ENCODE data around the gene MPPED2. TPM values are rescaled to one million over a fixed set of nuclear protein-coding genes. Genes with fewer than 3 reads are reported as not detected.

Gene MPPED2
- total RNA-seq, 1 experiment from 2014 or later, result not detected

DNA sequence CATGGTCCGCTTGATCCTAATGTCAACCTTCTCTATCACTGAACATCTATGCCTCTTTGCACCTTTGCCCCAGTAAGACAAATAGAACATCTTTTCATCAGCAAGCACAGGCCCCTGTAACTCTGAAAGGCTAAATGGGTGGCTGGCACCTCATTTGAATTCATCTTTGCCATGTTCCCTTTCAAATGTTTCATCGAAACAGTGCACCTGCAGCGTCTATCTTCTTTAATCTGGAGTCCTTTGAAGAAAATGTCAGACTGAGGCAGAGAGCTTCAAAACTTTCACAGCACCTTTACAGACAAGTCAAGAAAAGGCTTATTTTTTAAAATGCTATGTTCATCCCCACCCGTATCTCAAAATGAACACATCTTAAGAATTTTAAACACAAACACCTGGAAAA lies 3.4 kb downstream of the MPPED2 start:
- ChIA-PET POLR2A (no interaction called here), CTCF (no interaction called here)
- no TSS peak for BruUV-seq (replicated peaks)
- TF ChIP-seq, protein P1, sequence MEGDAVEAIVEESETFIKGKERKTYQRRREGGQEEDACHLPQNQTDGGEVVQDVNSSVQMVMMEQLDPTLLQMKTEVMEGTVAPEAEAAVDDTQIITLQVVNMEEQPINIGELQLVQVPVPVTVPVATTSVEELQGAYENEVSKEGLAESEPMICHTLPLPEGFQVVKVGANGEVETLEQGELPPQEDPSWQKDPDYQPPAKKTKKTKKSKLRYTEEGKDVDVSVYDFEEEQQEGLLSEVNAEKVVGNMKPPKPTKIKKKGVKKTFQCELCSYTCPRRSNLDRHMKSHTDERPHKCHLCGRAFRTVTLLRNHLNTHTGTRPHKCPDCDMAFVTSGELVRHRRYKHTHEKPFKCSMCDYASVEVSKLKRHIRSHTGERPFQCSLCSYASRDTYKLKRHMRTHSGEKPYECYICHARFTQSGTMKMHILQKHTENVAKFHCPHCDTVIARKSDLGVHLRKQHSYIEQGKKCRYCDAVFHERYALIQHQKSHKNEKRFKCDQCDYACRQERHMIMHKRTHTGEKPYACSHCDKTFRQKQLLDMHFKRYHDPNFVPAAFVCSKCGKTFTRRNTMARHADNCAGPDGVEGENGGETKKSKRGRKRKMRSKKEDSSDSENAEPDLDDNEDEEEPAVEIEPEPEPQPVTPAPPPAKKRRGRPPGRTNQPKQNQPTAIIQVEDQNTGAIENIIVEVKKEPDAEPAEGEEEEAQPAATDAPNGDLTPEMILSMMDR (IDR thresholded peaks at IDR 0.05; ENCODE audit: unreplicated experiment), result no peak
- H3K36me3 Mint-ChIP-seq (ENCODE audit: insufficient read depth, unreplicated experiment), result no peaks in the 10 kb centered on the region
- DNase-seq (ENCODE audit: unreplicated experiment), result no peak
- no peak overlapping the region for H3K4me3 Mint-ChIP-seq (ENCODE audit: unreplicated experiment)
- H3K9me3 Mint-ChIP-seq (ENCODE audit: unreplicated experiment), result no peaks in the 10 kb centered on the region
- H3K4me1 Mint-ChIP-seq (ENCODE audit: insufficient read depth, unreplicated experiment), result no peaks in the 10 kb centered on the region
- H3K27ac Mint-ChIP-seq (ENCODE audit: low read depth, unreplicated experiment), result no peak overlapping the region
- intact Hi-C loops (cut with micrococcal nuclease), result no loop called here
- H3K27me3 Mint-ChIP-seq (ENCODE audit: insufficient read depth, unreplicated experiment), result peaks cover 87% of the 10 kb centered on the region

DNA sequence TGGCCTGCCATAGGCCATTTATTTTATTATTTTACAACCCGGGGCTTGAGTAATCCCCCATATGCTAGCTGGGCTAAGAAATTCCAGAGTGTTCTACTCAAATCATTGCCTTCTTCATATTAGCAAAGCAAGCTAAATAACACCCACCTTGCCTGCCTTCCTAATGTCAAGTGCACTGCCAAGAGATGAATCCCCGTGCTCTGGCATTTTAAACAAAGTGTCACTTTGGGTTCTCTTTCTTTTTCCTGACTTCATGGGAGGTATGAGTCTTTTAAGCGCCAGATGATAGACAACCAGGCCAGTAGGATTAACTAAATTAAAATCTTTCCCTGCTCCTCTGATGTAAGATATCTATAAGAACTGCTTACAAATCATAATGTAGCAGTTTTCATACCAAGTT lies 4.5 kb downstream of the MPPED2 start:
- H3K4me1 Mint-ChIP-seq (ENCODE audit: insufficient read depth, unreplicated experiment), result no peaks in the 10 kb centered on the region
- intact Hi-C loops (cut with micrococcal nuclease), result no loop called here
- ChIA-PET POLR2A (no interaction called here), CTCF (interaction anchor here (0.7 kb wide), 1 partner anchor 438 kb away, joined by 3 read pairs; no protein-coding TSS in a partner anchor)
- peaks cover 87% of the 10 kb centered on the region for H3K27me3 Mint-ChIP-seq (ENCODE audit: insufficient read depth, unreplicated experiment)
- H3K9me3 Mint-ChIP-seq (ENCODE audit: unreplicated experiment), result no peaks in the 10 kb centered on the region
- H3K27ac Mint-ChIP-seq (ENCODE audit: low read depth, unreplicated experiment), result no peak overlapping the region
- H3K36me3 Mint-ChIP-seq (ENCODE audit: insufficient read depth, unreplicated experiment), result no peaks in the 10 kb centered on the region
- TF ChIP-seq, protein P1 (IDR thresholded peaks at IDR 0.05; ENCODE audit: unreplicated experiment), result no peak
- no peak for DNase-seq (ENCODE audit: unreplicated experiment)
- BruUV-seq (replicated peaks), result no TSS peak
- no peak overlapping the region for H3K4me3 Mint-ChIP-seq (ENCODE audit: unreplicated experiment)

DNA sequence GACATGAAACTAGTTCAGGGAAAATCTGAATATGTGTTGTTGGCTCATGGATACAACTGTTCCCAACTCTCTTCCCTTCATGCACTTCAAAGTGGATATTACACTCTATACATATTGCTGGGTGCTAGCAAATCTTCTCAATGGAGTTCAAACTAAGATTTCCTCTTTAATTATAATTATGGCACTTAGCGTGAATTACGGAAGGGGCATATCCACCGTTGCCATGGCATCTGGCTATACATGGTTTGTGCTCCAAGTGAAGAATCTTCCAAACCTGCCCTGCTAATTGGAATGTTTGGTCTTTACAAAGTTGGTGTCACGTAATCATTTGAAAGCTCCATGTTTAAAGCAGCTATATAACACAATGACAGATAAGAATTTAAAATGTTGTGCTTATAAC lies 5.6 kb downstream of the MPPED2 start:
- Mint-ChIP-seq H3K9me3 (ENCODE audit: unreplicated experiment) (no peaks in the 10 kb centered on the region), H3K27ac (ENCODE audit: low read depth, unreplicated experiment) (no peak overlapping the region), H3K4me3 (ENCODE audit: unreplicated experiment) (no peak overlapping the region), H3K4me1 (ENCODE audit: insufficient read depth, unreplicated experiment) (no peaks in the 10 kb centered on the region), H3K36me3 (ENCODE audit: insufficient read depth, unreplicated experiment) (no peaks in the 10 kb centered on the region), H3K27me3 (ENCODE audit: insufficient read depth, unreplicated experiment) (peaks cover 93% of the 10 kb centered on the region)
- intact Hi-C loops (cut with micrococcal nuclease), result no loop called here
- no TSS peak for BruUV-seq (replicated peaks)
- no peak for DNase-seq (ENCODE audit: unreplicated experiment)
- ChIA-PET CTCF (no interaction called here), POLR2A (interaction anchor here (0.6 kb wide), 1 partner anchor 103 kb away, joined by 4 read pairs; no protein-coding TSS in a partner anchor)
- TF ChIP-seq, protein P1 (IDR thresholded peaks at IDR 0.05; ENCODE audit: unreplicated experiment), result no peak

DNA sequence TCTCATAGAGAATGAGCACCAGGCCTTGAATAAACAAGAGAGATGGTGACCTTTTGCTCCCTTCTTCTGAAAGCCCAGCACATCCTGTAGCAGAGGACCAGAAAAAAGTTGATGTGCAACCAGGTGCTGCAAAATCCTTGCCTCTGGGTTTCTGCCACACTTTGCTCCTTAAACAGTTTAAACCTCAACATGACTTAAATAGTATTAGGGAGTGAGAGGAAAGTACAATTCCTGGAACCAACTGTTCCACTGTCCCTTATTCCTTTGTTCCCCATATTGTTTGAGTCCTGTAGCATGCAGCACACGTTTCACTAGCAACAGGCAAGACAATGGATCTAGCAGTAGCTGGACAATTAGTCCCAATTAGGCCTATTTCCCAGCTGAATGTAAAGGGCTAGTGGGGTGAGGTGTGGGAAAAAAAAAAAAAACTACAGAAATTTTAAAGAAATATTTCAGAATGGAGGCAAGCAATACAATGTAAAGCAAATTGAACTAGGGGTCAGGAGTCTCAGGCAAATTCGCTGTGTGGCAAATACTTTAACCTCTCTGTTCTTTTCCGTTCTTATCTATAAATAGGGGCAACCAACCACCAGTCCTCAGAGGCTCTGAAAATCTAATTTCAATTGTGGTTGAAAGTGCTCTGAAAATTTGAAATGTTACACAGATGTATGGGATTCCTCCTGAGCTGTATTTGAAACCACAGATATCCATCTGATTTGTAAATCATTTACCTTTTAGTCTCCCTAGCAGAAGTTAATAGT lies 6.6 kb downstream of the MPPED2 start:
- TF ChIP-seq, protein P1 (IDR thresholded peaks at IDR 0.05; ENCODE audit: unreplicated experiment), result no peak
- Mint-ChIP-seq H3K27me3 (ENCODE audit: insufficient read depth, unreplicated experiment) (peaks cover 95% of the 10 kb centered on the region), H3K4me3 (ENCODE audit: unreplicated experiment) (no peak overlapping the region), H3K36me3 (ENCODE audit: insufficient read depth, unreplicated experiment) (no peaks in the 10 kb centered on the region), H3K4me1 (ENCODE audit: insufficient read depth, unreplicated experiment) (no peaks in the 10 kb centered on the region), H3K9me3 (ENCODE audit: unreplicated experiment) (no peaks in the 10 kb centered on the region), H3K27ac (ENCODE audit: low read depth, unreplicated experiment) (no peak overlapping the region)
- BruUV-seq (replicated peaks), result no TSS peak
- ChIA-PET POLR2A (no interaction called here), CTCF (no interaction called here)
- intact Hi-C loops (cut with micrococcal nuclease), result no loop called here
- DNase-seq (ENCODE audit: unreplicated experiment), result no peak
